Progenitor cell of endocrine pancreas (in vitro differentiated cells): ENCODE measurements around the gene MRPL20. TPM values are rescaled to one million over a fixed set of nuclear protein-coding genes. Genes with fewer than 3 reads are reported as not detected.
"Not testable (repeated sequence)": the region's sequence is repeated elsewhere in the genome, so short reads cannot be mapped to it uniquely, and the experiment has no call there.

Source experiments
- DNase-seq: peaks from one replicate; pipeline ENCODE4 v3.0.0; 2021; ENCODE audit warnings: low spot score; ENCODE audit not compliant: unreplicated experiment
- H3K27ac Mint-ChIP-seq: 2 replicates; pipeline ENCODE4 v1.8.0; 2021; ENCODE audit warnings: mild to moderate bottlenecking, moderate library complexity, mixed read lengths
- H3K27me3 Mint-ChIP-seq: 2 replicates; pipeline ENCODE4 v1.8.0; 2021; ENCODE audit warnings: mixed read lengths
- H3K36me3 Mint-ChIP-seq: 2 replicates; pipeline ENCODE4 v1.8.0; 2022; ENCODE audit warnings: mixed read lengths; ENCODE audit not compliant: insufficient read depth
- H3K4me1 Mint-ChIP-seq: 2 replicates; pipeline ENCODE4 v1.8.0; 2021; ENCODE audit warnings: low read depth, mixed read lengths
- H3K4me3 Mint-ChIP-seq: 2 replicates; pipeline ENCODE4 v1.8.0; 2021; ENCODE audit warnings: low read depth, mild to moderate bottlenecking, moderate library complexity, mixed read lengths
- H3K9me3 Mint-ChIP-seq: 2 replicates; pipeline ENCODE4 v1.8.0; 2021; ENCODE audit warnings: low read depth, mixed read lengths
- total RNA-seq: library from RNA; stranded (reverse); gene quantifications from 2 replicates; pipeline ENCODE4 v1.2.1, GENCODE V29; 2021
- TF ChIP-seq, protein P1 (sequence below): fragments of 200-600 bp; sonication (generic); IDR thresholded peaks from one replicate; pipeline ENCODE4 v1.5.0; 2021; ENCODE audit warnings: antibody characterized with exemption, mild to moderate bottlenecking; ENCODE audit not compliant: unreplicated experiment

MRPL20 gene
- total RNA-seq, 1 donor from 2014 or later: 109 TPM

DNA sequence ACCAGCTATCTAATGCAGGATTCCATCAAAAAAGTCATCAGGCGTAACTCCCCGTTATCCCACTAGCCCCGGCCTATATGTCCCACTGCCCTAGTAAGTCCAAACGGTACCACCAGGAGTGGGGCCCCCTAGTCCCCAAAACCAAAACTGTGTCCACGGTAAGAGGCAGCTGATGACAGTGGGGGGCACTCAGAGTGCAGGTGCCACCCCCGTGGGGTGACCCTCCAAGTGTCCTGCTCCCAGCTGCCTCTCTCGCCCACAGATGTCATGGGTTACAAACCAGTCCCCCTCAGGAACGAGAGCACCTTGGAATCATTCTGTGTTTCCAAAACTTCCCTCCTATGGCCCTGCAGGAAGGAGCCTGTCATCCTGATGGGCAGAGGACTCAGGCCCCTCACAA lies 21.2 kb downstream of the MRPL20 start:
- peaks cover 26% of the 10 kb centered on the region for H3K36me3 Mint-ChIP-seq
- no peak overlapping the region for H3K27ac Mint-ChIP-seq

DNA sequence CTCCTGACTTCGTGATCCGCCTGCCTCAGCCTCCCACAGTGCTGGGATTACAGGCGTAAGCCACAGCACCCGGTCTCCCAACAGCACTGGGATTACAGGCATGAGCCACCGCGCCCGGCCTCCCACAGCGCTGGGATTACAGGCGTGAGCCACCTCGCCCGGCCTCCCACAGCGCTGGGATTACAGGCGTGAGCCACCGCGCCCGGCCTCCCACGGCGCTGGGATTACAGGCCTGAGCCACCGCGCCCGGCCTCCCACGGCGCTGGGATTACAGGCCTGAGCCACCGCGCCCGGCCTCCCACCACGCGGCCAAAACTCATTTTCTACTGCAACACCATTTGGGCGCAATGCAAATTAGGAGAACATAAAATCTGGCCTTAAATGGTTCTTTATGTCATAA lies 21.8 kb downstream of the MRPL20 start:
- H3K4me3 Mint-ChIP-seq, H3K27ac Mint-ChIP-seq, H3K4me1 Mint-ChIP-seq, H3K9me3 Mint-ChIP-seq, H3K27me3 Mint-ChIP-seq, DNase-seq: not testable (repeated sequence)
- peaks cover 22% of the 10 kb centered on the region for H3K36me3 Mint-ChIP-seq

More for the DNA sequence above, 21.2 kb downstream of the MRPL20 start:
- DNase-seq: no peak
- H3K4me1 Mint-ChIP-seq: no peaks in the 10 kb centered on the region
- H3K9me3 Mint-ChIP-seq: no peaks in the 10 kb centered on the region
- TF ChIP-seq, protein P1, sequence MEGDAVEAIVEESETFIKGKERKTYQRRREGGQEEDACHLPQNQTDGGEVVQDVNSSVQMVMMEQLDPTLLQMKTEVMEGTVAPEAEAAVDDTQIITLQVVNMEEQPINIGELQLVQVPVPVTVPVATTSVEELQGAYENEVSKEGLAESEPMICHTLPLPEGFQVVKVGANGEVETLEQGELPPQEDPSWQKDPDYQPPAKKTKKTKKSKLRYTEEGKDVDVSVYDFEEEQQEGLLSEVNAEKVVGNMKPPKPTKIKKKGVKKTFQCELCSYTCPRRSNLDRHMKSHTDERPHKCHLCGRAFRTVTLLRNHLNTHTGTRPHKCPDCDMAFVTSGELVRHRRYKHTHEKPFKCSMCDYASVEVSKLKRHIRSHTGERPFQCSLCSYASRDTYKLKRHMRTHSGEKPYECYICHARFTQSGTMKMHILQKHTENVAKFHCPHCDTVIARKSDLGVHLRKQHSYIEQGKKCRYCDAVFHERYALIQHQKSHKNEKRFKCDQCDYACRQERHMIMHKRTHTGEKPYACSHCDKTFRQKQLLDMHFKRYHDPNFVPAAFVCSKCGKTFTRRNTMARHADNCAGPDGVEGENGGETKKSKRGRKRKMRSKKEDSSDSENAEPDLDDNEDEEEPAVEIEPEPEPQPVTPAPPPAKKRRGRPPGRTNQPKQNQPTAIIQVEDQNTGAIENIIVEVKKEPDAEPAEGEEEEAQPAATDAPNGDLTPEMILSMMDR: no peak
- no peaks in the 10 kb centered on the region for H3K27me3 Mint-ChIP-seq
- no peak overlapping the region for H3K4me3 Mint-ChIP-seq

DNA sequence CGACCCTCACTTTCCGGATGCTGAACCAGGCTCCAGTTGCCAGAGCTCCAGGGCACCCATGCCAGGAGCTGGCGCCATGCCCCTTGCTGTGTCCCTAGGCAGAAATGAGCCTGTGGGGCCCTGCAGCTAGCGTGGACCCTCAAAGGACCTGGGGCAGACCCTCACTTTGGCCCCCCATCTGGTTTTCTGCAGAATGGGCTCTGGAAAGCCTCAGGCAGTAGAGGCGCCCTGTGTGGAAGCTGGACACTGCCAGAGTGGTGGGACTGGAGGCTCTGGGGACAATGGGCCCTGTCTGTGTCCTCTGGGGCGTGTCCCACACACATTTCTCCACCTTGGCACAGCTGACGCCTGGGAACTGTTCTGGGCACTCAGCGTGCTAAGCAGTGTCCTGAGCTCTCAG lies 25.8 kb downstream of the MRPL20 start:
- no peaks in the 10 kb centered on the region for H3K9me3 Mint-ChIP-seq
- TF ChIP-seq, protein P1: no peak

DNA sequence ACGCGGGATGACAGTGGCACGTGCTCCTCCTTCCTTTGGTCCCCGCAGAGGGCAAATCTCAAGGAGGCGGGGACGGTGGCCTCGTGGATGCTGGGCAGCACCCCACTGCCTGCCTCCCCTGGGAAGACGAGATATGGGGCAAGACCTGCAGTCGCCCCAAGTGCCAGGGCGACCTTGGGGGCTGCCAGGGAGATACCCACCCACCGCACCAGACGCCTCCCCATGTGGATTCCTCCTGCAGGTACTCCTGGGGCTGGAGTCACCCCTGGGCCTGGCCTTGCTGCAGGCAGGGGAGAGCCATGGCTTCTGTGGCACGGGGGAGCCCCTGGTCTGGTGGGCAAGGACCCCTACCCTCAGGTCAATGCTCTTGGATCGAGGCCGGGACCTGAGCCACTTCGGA lies 26.2 kb downstream of the MRPL20 start:
- Mint-ChIP-seq H3K4me3 (no peak overlapping the region), H3K36me3 (peaks cover 1% of the 10 kb centered on the region), H3K27ac (no peak overlapping the region), H3K4me1 (no peaks in the 10 kb centered on the region), H3K27me3 (no peaks in the 10 kb centered on the region), H3K9me3 (no peaks in the 10 kb centered on the region)
- TF ChIP-seq, protein P1: no peak
- no peak for DNase-seq

More for the DNA sequence above, 25.8 kb downstream of the MRPL20 start:
- Mint-ChIP-seq H3K4me1 (no peaks in the 10 kb centered on the region), H3K27me3 (no peaks in the 10 kb centered on the region), H3K4me3 (no peak overlapping the region), H3K27ac (no peak overlapping the region), H3K36me3 (peaks cover 4% of the 10 kb centered on the region)
- DNase-seq: no peak

DNA sequence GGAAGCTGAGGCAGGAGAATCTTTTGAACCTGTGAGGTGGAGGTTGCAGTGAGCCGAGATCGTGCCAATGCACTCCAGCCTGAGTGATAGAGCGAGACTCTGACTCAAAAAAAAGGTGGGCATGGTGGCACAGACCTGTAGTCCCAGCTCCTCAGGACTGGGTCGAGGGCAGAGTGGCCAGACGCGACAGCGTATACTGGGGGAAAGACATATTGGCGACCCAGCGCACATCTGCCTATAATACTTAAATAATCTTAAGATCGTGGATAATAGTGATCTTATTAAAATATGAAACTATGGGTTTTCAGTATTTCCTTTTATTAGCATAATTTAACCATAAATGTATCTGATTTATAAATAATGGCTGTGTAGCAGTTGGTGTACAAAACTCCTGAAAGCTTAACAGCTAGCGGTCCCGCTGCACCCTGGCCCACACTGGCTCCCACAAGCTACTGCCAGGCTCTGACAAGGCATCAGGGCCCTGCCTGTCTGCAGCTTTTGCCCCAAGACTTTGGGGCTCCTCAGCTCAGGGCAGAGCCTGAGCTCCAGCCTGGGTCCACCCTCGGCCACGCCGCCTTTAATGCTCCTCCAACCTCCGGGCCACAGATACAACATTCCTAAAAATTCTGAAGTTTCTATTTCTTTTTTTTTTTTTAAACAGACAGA lies 29.4 kb downstream of the MRPL20 start:
- Mint-ChIP-seq H3K4me3 (no peak overlapping the region), H3K27ac (no peak overlapping the region), H3K27me3 (no peaks in the 10 kb centered on the region), H3K9me3 (no peaks in the 10 kb centered on the region), H3K4me1 (peaks cover 3% of the 10 kb centered on the region), H3K36me3 (peaks cover 2% of the 10 kb centered on the region)
- TF ChIP-seq, protein P1: no peak
- DNase-seq: no peak
